GM12878 (cell line): ENCODE results near the gene SALL3. TPM values are rescaled to one million over a fixed set of nuclear protein-coding genes. Genes with fewer than 3 reads are reported as not detected.

ENCODE experiments used
- ATAC-seq: fragments of 200-7000 bp; cut with Tn5 transposase; 3 replicates; pipeline ENCODE4 v1.9.1; 2020; ENCODE audit warnings: mild to moderate bottlenecking, moderate library complexity
- BruUV-seq: library from RNA; stranded (reverse); fragments of 400-500 nt; replicated peaks from 2 replicates; lab custom pipeline; 2021; lab: Mats Ljungman, UMichigan
- CTCF ChIA-PET: fragments of 300-600 bp; sonication (Branson Sonifier 250); formaldehyde crosslinking; extraction: SDS; loops from one replicate; lab custom pipeline; 2021; ENCODE audit warnings: inconsistent platforms; lab: Yijun Ruan, JAX
- POLR2A ChIA-PET: fragments of 350-600 bp; formaldehyde crosslinking; extraction: SDS; loops from one replicate; lab custom pipeline; 2021; ENCODE audit warnings: inconsistent platforms; lab: Charles Lee
- RAD21 ChIA-PET: fragments of 300-600 bp; sonication (Branson Sonifier 250); formaldehyde crosslinking; loops from one replicate; lab custom pipeline; 2023; ENCODE audit warnings: antibody characterized with exemption; ENCODE audit not compliant: unreplicated experiment; lab: Charles Lee
- SMC1A ChIA-PET: fragments of 300-600 bp; sonication (Branson Sonifier 250); formaldehyde crosslinking; loops from one replicate; lab custom pipeline; 2023; ENCODE audit not compliant: unreplicated experiment, uncharacterized antibody; lab: Charles Lee
- DNase-seq: peaks from one replicate; pipeline ENCODE4 v3.0.0-alpha.2; 2011; ENCODE audit warnings: low read depth, low spot score
- FAIRE-seq: peaks from 3 replicates; lab custom pipeline; 2011; peaks lifted over from hg19 to GRCh38; lab: Jason Lieb, UNC
- H2AFZ ChIP-seq: 2 replicates; pipeline ENCODE4 v1.6.0; 2011; ENCODE audit warnings: low read depth, low read length, control low read depth; ENCODE audit not compliant: control insufficient read depth
- H3K27ac ChIP-seq: 2 replicates; pipeline ENCODE4 v1.5.1; 2011; ENCODE audit warnings: control low read depth; ENCODE audit not compliant: control insufficient read depth, insufficient read depth
- H3K27me3 ChIP-seq, 2 experiments: replicated peaks in 1 of 2; 2 replicates each; pipeline versions ENCODE4 v1.6.0 to v1.6.1; 2011; ENCODE audit warnings: low read length in 1 of 2; ENCODE audit not compliant: control insufficient read depth in 2 of 2, insufficient read depth in 2 of 2
- H3K36me3 ChIP-seq, 2 experiments: 2 replicates each; pipeline ENCODE4 v1.5.1; 2011; ENCODE audit warnings: low read length in 1 of 2; ENCODE audit not compliant: control insufficient read depth in 2 of 2, insufficient read depth in 2 of 2
- H3K4me1 ChIP-seq: 2 replicates; pipeline ENCODE4 v1.6.1; 2011; ENCODE audit warnings: mild to moderate bottlenecking, low read length, moderate library complexity, mixed read lengths; ENCODE audit not compliant: control insufficient read depth, insufficient read depth
- H3K4me2 ChIP-seq: 2 replicates; pipeline ENCODE4 v1.6.0; 2011; ENCODE audit warnings: control low read depth; ENCODE audit not compliant: control insufficient read depth, insufficient read depth
- H3K4me3 ChIP-seq: fragments of 200-600 bp; sonication (generic); 2 replicates; pipeline ENCODE4 v1.5.1; 2016
- H3K79me2 ChIP-seq: 2 replicates; pipeline ENCODE4 v1.6.0; 2011; ENCODE audit warnings: low read length; ENCODE audit not compliant: control insufficient read depth, insufficient read depth
- H3K9ac ChIP-seq: 2 replicates; pipeline ENCODE4 v1.8.0; 2011; ENCODE audit warnings: low read length, control low read depth, mixed read lengths; ENCODE audit not compliant: control insufficient read depth, insufficient read depth
- H3K9me3 ChIP-seq: replicated peaks from 3 replicates; pipeline ENCODE4 v1.5.1; 2011; ENCODE audit warnings: mild to moderate bottlenecking, low read length; ENCODE audit not compliant: control insufficient read depth, insufficient read depth
- H4K20me1 ChIP-seq: 2 replicates; pipeline ENCODE4 v1.6.0; 2011; ENCODE audit not compliant: control insufficient read depth, insufficient read depth
- ASH2L ChIP-seq: fragments of 300-600, 200-600 bp; sonication (generic); IDR thresholded peaks from 2 replicates; pipeline ENCODE4 v1.6.1; 2017; ENCODE audit warnings: low read depth, mild to moderate bottlenecking, borderline replicate concordance
- BHLHE40 ChIP-seq, 2 experiments: fragments of 450-650 bp in 1 of 2; IDR thresholded peaks; 2 replicates each; pipeline ENCODE4 v1.6.1; 2011 to 2017; ENCODE audit warnings: low read depth in 2 of 2, borderline replicate concordance in 1 of 2, improper control_type of control experiment in 1 of 2, low read length in 1 of 2, mild to moderate bottlenecking in 1 of 2
- BMI1 ChIP-seq: fragments of 450-650 bp; IDR thresholded peaks from 2 replicates; pipeline ENCODE4 v1.6.1; 2016; ENCODE audit warnings: mild to moderate bottlenecking, moderate library complexity, borderline replicate concordance
- CREM ChIP-seq: IDR thresholded peaks from 2 replicates; pipeline ENCODE4 v1.6.1; 2014; ENCODE audit warnings: antibody characterized with exemption, low read depth
- EED ChIP-seq: sonication (generic); IDR thresholded peaks from 2 replicates; pipeline ENCODE4 v1.6.1; 2016; ENCODE audit warnings: antibody characterized with exemption, low read depth
- FOS ChIP-seq: IDR thresholded peaks from 3 replicates; pipeline ENCODE4 v1.6.1; 2011; ENCODE audit warnings: borderline replicate concordance; ENCODE audit not compliant: insufficient read length; ENCODE audit errors: extremely low read depth
- JUND ChIP-seq: IDR thresholded peaks from 2 replicates; pipeline ENCODE4 v1.6.1; 2012; ENCODE audit warnings: low read depth, mild to moderate bottlenecking, low read length, improper control_type of control experiment, moderate library complexity
- MEF2B ChIP-seq: fragments of 450-650 bp; IDR thresholded peaks from 2 replicates; pipeline ENCODE4 v1.6.1; 2018; ENCODE audit warnings: mild to moderate bottlenecking, moderate library complexity; ENCODE audit not compliant: partially characterized antibody, poor library complexity, severe bottlenecking
- MYB ChIP-seq: fragments of 150-350 bp; IDR thresholded peaks from 2 replicates; pipeline ENCODE4 v1.6.1; 2014; ENCODE audit warnings: mild to moderate bottlenecking, low read depth, low read length, borderline replicate concordance
- MYC ChIP-seq: IDR thresholded peaks from 2 replicates; pipeline ENCODE4 v1.6.1; 2011; ENCODE audit warnings: mild to moderate bottlenecking, low read length, moderate library complexity, inconsistent platforms; ENCODE audit not compliant: insufficient read depth, insufficient replicate concordance, insufficient read length, severe bottlenecking
- NR2C1 ChIP-seq: fragments of 450-650 bp; IDR thresholded peaks from 2 replicates; pipeline ENCODE4 v1.6.1; 2017; ENCODE audit warnings: antibody characterized with exemption, mild to moderate bottlenecking, moderate library complexity
- PAX5 ChIP-seq: IDR thresholded peaks from 2 replicates; pipeline ENCODE4 v1.6.1; 2011; ENCODE audit warnings: low read depth, low read length, borderline replicate concordance
- PKNOX1 ChIP-seq: fragments of 450-650 bp; IDR thresholded peaks from 2 replicates; pipeline ENCODE4 v1.6.1; 2016; ENCODE audit warnings: mild to moderate bottlenecking
- SREBF2 ChIP-seq: IDR thresholded peaks from 2 replicates; pipeline ENCODE4 v1.6.1; 2012; ENCODE audit warnings: mild to moderate bottlenecking, low read length
- TCF12 ChIP-seq: IDR thresholded peaks from 2 replicates; pipeline ENCODE4 v1.6.1; 2011; ENCODE audit warnings: low read depth, mild to moderate bottlenecking, low read length
- WGBS: methylation state at CpG from one replicate; pipeline ENCODE4 v1.1.6; 2016; ENCODE audit warnings: low lambda C conversion rate; ENCODE audit not compliant: insufficient replicate concordance, insufficient coverage; ENCODE audit errors: missing lambda C conversion rate; 5-methylcytosine and 5-hydroxymethylcytosine counted together
- in situ Hi-C: fragments of 300-500 bp; cut with MboI; formaldehyde crosslinking; loops from 9 replicates; pipeline ENCODE4 v1.14.3; 2018; ENCODE audit warnings: mixed read lengths
- intact Hi-C: fragments of 100-400 bp; cut with micrococcal nuclease; formaldehyde crosslinking; loops from one replicate; pipeline ENCODE4 v1.14.2; 2022; ENCODE audit not compliant: unreplicated experiment
- polyA plus RNA-seq, 11 experiments: library from polyadenylated mRNA; depleted of rRNA in 4 of 11; unstranded in 6 of 11; stranded (reverse) in 5 of 11; fragments of >200 nt; fragmentation: Nextera tagmentation in 4 of 11; fragmentation: Illumina TruSeq in 1 of 11; extraction: Ambion mirVana in 4 of 11; extraction: Trizol in 1 of 11; gene quantifications; 1 replicate in 1 of 11; 2 replicates in 10 of 11; pipeline versions ENCODE4 v1.2.1 to v1.2.3, GENCODE V29; 2011 to 2016; ENCODE audit warnings: inconsistent platforms in 2 of 11, missing spikeins in 2 of 11, low read depth in 1 of 11
- total RNA-seq, 4 experiments: library from RNA; depleted of rRNA in 3 of 4; stranded (reverse); fragments of >200 nt in 3 of 4; fragmentation: Illumina TruSeq in 1 of 4; extraction: Trizol in 1 of 4; gene quantifications; 2 replicates each; pipeline versions ENCODE4 v1.2.1 to v1.2.3, GENCODE V29; 2013 to 2021
- TF ChIP-seq, protein P1 (sequence below): fragments of 450-650 bp; formaldehyde crosslinking; IDR thresholded peaks from 2 replicates; pipeline ENCODE4 v1.4.0; 2022; ENCODE audit warnings: mild to moderate bottlenecking, moderate library complexity
- TF ChIP-seq, protein P2 (sequence below): fragments of 450-650 bp; IDR thresholded peaks from 2 replicates; pipeline ENCODE4 v1.6.1; 2017; ENCODE audit warnings: mild to moderate bottlenecking, moderate library complexity

The SALL3 gene
- total and polyA plus RNA-seq, 10 of the 15 experiments (the other 5 are each of a cell fraction or from before 2014, with no cell fraction given) = 0.01 to 0.10 (median 0.07) TPM; not detected in 7

GRCh38 chr18:78980279-78980771 is 707 bp downstream of the SALL3 start:
- H3K27ac ChIP-seq = no peak overlapping the region
- FAIRE-seq (no peak), DNase-seq (no peak), ATAC-seq (no peak)
- no peak for TF ChIP-seq MYB
- no peak for TF ChIP-seq CREM
- no peak for TF ChIP-seq MEF2B
- TF ChIP-seq, protein P1, sequence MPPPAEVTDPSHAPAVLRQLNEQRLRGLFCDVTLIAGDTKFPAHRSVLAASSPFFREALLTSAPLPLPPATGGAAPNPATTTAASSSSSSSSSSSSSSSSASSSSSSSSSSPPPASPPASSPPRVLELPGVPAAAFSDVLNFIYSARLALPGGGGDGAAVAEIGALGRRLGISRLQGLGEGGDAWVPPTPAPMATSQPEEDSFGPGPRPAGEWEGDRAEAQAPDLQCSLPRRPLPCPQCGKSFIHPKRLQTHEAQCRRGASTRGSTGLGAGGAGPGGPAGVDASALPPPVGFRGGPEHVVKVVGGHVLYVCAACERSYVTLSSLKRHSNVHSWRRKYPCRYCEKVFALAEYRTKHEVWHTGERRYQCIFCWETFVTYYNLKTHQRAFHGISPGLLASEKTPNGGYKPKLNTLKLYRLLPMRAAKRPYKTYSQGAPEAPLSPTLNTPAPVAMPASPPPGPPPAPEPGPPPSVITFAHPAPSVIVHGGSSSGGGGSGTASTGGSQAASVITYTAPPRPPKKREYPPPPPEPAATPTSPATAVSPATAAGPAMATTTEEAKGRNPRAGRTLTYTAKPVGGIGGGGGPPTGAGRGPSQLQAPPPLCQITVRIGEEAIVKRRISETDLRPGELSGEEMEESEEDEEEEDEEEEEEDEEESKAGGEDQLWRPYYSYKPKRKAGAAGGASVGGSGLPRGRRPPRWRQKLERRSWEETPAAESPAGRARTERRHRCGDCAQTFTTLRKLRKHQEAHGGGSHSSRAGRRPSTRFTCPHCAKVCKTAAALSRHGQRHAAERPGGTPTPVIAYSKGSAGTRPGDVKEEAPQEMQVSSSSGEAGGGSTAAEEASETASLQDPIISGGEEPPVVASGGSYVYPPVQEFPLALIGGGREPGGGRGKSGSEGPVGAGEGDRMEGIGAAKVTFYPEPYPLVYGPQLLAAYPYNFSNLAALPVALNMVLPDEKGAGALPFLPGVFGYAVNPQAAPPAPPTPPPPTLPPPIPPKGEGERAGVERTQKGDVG (CRISPR knock-in tag) = no peak
- no peak for TF ChIP-seq TCF12
- TF ChIP-seq SREBF2 = no peak
- TF ChIP-seq BHLHE40 (IDR thresholded peaks at IDR 0.05; ENCODE audit: borderline replicate concordance in 1 of 2, low read depth in 2 of 2, low read length in 1 of 2) = no peak
- TF ChIP-seq PKNOX1 = no peak
- TF ChIP-seq FOS = no peak
- TF ChIP-seq ASH2L = no peak
- TF ChIP-seq MYC = no peak
- no peak for TF ChIP-seq BMI1
- TF ChIP-seq, protein P2, sequence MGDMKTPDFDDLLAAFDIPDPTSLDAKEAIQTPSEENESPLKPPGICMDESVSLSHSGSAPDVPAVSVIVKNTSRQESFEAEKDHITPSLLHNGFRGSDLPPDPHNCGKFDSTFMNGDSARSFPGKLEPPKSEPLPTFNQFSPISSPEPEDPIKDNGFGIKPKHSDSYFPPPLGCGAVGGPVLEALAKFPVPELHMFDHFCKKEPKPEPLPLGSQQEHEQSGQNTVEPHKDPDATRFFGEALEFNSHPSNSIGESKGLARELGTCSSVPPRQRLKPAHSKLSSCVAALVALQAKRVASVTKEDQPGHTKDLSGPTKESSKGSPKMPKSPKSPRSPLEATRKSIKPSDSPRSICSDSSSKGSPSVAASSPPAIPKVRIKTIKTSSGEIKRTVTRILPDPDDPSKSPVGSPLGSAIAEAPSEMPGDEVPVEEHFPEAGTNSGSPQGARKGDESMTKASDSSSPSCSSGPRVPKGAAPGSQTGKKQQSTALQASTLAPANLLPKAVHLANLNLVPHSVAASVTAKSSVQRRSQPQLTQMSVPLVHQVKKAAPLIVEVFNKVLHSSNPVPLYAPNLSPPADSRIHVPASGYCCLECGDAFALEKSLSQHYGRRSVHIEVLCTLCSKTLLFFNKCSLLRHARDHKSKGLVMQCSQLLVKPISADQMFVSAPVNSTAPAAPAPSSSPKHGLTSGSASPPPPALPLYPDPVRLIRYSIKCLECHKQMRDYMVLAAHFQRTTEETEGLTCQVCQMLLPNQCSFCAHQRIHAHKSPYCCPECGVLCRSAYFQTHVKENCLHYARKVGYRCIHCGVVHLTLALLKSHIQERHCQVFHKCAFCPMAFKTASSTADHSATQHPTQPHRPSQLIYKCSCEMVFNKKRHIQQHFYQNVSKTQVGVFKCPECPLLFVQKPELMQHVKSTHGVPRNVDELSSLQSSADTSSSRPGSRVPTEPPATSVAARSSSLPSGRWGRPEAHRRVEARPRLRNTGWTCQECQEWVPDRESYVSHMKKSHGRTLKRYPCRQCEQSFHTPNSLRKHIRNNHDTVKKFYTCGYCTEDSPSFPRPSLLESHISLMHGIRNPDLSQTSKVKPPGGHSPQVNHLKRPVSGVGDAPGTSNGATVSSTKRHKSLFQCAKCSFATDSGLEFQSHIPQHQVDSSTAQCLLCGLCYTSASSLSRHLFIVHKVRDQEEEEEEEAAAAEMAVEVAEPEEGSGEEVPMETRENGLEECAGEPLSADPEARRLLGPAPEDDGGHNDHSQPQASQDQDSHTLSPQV = no peak
- no peak for TF ChIP-seq PAX5
- TF ChIP-seq JUND = no peak
- TF ChIP-seq EED = no peak
- no peak for TF ChIP-seq NR2C1
- H3K4me1 ChIP-seq = no peaks in the 10 kb centered on the region
- ChIA-PET CTCF (no interaction called here), POLR2A (no interaction called here), SMC1A (no interaction called here), RAD21 (no interaction called here)
- H3K4me3 ChIP-seq = no peak overlapping the region
- in situ Hi-C loops = loop anchor here (10.0 kb wide), 1 partner anchor 274 kb away; no protein-coding TSS in a partner anchor
- WGBS = 82% methylated on average over 34 of the region's 71 CpGs
- no peaks in the 10 kb centered on the region; the same call in 2 of the 3 replicates for H3K9me3 ChIP-seq
- H3K27me3 ChIP-seq = no peaks in the 10 kb centered on the region; a peak in 1 of 4 replicates
- intact Hi-C loops = no loop called here
- no TSS peak for BruUV-seq
- no peak overlapping the region for H3K4me2 ChIP-seq
- no peaks in the 10 kb centered on the region for H3K36me3 ChIP-seq
- no peaks in the 10 kb centered on the region for H4K20me1 ChIP-seq
- no peak overlapping the region for H2AFZ ChIP-seq
- no peaks in the 10 kb centered on the region for H3K79me2 ChIP-seq
- no peak overlapping the region for H3K9ac ChIP-seq
